Astrocyte of the hippocampus (primary cell): ENCODE results near the gene PLA1A.
"Not testable (repeated sequence)": the region's sequence is repeated elsewhere in the genome, so short reads cannot be mapped to it uniquely, and the experiment has no call there.

Source experiments
- DNase-seq: peaks from one replicate; pipeline ENCODE4 v3.0.0; 2011; ENCODE audit warnings: low read depth, low spot score

Gene PLA1A

DNA sequence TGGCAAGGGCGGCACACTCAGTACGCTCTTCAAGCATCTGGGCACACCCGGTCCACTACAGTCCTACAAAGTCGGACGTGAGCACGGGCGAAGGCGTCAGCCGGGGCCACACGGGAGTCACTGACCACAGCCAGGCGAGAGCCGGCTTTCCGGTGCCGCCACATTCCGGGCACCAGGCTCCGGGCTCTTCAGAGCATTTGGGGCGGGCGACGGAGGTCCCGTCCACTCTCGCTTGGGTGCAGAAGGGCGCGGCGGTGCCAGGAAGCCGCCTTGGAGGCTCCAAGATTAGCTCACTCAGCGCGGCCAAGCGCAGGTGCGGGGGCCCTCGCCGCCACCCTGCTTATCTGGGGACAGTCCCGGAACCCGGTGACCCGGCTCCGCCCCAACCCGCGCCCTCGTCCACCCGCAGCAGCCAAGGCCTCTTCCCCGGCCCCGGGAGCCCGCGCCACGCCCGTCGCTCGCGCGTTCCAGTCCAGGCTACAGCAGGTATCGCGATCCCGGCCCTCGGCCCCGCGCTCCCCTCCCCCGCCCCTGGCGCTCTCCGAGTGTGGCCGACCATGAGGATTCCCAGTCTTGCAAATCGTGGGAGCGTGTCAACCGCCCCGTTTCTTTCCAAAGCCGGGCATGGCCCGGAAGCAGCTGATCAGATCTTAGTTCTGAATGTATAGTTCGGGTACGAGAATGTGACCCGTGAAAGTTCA is 18.2 kb upstream of the PLA1A start, which contains the start of gene ADPRH:
TSS of gene ADPRH (plus strand) at position 127 of the 701 bp plus-strand sequence. CDS start 2,678 bp downstream, outside the sequence.
- DNase-seq = peak; percentile 89

DNA sequence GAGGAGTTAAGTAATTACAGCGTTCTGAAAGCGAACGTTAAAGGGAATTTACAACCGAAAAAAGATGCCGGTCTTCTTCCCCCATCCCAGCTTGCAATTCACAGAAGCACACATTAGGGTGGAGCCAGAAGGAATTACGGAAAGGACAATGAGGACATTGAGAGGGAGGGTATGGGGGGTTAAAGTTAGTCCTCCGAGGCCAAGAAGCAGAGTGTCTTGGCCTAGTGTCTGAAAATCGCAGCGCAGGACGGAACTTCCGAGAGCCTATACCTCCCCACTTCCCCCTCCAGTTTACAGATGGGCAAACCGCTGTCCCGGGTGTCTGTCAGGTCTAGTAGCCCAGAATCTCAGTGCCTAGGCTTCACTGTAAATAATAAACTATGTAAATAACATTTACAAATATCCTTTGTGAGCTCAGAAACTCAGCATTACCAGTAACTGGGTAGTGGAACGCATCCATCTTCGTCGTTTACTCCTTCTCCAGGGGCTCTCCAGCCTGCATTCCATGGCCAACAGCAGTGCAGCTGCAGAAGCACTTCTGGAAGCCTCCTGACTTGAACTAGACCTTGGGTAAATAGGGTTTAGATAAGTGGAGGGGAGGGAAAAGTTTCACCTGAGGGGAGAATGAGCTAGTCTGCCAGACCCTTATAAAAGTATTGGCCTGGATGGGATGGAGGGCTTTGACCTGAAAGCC is 17.5 kb upstream of the PLA1A start:
- DNase-seq = no peak

DNA sequence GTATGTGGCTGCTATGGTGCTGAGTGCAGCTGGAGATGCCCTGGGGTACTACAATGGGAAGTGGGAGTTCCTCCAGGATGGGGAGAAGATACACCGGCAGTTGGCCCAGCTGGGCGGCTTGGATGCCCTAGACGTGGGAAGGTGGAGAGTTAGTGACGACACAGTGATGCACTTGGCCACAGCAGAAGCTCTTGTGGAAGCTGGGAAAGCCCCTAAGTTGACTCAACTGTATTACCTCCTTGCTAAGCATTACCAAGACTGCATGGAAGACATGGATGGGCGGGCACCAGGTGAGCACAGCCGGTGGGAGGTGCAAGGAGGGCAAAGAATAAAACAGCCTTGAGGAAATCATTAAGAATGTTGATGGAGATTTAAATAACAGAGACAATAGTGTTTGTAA is 15.5 kb upstream of the PLA1A start:
- no peak for DNase-seq

DNA sequence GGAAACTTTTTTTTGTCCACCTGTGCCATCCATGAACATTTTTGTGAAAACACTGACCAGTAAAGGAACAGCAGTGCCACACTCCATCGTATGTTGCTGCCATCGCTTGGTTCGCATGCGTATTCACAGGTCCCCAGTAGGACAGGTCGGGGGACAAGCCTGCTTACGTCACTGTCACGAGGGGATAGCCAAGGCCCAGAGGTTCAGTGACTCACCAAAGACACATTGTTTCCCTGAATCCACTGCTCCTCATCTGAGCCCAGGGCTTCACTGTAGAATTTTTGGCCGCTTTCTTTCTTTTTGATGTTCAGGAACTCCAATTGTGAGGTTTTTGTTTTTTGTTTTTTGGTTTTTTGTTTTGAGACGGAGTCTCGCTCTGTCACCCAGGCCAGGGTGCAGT is 12.5 kb upstream of the PLA1A start:
- DNase-seq = no peak

DNA sequence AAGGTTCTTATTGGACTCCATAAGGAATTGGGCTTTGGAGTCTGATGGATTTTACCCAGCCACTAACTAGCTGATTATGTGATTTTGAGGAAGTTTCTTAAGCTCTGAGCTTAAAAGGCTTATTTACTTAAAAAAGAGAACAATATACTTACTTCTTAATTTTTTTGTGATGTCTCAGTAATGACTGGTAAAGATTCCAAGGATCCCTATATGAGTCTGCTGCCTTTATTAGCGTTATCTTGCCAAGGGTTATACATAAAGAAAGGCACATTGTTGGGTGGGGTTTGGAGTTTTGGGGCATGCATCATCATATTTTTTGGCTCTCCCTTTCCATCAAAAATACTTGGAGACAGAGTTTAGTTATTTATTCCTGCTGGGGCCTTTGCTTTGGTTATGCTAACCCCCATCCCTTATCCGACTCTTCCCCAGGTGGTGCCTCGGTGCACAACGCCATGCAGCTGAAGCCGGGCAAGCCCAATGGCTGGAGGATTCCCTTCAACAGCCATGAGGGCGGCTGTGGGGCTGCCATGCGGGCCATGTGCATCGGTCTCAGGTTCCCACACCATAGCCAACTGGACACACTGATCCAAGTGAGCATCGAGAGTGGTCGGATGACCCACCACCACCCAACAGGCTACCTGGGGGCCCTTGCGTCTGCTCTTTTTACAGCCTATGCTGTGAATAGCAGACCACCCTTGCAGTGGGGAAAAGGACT is 11.7 kb upstream of the PLA1A start:
- DNase-seq = no peak

DNA sequence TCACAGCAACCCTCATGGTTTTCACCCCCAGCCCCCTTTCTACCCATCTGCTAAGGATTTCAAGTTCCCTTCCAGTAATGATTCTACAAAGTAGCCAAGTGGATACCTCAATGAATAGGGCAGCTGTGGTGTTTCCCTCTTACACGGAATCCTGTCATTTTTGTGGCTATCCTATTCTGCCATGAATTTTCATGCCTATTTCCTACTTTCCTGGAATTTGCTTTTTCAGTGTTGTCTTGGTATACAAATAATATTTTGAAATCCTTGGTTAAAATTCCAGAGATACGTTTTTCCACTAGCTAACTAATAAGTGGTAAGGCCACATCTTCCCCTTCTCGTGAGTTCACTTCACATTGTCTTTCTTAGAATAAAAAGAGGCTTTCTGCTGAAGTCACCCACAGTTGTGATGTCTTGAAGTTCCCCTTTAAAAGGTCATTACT is 10.9 kb upstream of the PLA1A start:
- DNase-seq = peak; percentile 76

DNA sequence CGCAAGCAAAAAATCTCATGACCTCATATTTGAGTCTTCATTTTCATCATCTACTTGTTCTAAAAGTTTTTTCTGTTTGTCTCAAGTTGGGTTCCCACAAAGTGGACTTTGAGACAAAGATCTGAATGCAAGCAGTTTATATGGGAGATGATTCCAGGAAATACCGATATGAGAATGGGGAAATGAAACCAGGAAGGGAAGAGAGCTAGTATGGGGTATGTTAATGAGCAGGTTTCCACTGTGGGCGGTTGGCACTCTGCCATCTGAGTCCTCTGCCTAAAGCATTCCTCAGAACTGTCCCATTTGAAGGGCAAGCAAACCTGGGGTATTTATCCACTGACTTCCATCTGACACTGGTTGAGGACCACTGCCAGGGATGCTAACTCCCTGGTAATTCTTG is 9.6 kb upstream of the PLA1A start:
- DNase-seq = no peak

DNA sequence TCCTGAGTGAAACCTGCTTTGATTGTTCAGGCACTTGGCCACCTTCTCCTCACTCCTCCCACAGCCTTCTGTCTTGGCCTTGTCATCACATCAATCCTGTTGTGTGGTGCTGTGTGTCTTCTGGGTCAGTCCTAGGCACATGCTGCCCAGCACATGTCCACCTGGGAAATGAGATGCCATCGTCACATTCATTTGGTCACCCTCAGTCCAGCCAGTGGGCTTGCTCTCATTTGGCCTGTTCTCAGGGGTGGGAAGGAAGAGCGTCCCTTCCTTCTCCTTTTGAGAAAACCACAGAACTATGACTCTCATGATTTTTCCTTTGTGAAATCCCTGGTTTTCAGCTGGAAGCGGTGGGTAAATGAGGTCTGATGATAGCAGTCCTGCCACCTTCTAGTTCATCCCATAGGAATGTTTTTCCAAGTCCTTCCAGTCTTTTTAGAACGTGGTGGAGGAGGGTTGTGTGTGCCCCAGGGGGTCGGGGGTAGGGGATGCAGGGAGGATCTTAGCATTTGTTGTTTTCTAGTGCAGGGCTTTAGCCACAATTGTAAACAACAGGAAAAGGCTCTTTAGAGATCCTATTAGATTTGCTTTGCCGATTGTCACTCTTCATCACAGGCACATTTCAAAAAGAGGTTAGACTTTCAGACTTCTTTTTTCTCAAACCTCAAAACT is 8.4 kb upstream of the PLA1A start:
- peak; percentile 20 for DNase-seq

DNA sequence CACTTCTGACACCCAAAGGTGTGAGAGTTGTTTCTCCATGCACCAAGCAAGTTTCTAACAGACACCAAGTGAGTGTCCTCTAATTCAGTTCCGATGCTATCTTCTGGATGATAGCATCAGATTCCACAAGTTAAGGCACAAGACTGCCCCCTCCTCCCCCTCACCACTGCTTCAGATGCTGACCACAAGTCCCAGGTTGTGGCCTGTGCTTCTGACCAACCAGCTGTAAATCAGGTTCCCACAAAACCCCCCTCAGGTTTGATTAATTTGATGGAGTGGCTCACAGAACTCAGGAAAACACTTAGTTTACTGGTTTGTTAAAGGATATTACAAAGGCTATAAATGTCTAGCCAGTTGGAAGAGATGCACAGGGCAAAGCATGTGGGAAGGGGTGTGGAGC is 7.0 kb upstream of the PLA1A start:
- no peak for DNase-seq

DNA sequence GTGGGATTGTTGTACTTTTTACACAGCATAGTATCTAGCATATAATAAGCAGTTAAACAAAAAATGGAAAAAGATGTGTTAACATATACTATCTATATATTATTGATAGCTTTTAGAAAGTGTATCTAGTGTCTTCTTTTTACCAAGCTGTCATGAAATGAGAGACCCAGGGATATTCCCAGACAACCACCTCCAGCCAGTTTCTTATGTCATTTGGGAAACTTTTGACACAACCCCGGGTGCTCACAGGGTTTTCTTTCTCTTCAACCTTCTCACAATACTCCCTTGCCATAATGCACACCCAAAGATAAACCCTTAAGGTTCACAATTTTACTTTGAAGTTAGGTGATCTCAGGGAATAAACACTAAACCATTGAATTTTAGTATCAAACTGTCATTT is 4.8 kb upstream of the PLA1A start:
- no peak for DNase-seq

DNA sequence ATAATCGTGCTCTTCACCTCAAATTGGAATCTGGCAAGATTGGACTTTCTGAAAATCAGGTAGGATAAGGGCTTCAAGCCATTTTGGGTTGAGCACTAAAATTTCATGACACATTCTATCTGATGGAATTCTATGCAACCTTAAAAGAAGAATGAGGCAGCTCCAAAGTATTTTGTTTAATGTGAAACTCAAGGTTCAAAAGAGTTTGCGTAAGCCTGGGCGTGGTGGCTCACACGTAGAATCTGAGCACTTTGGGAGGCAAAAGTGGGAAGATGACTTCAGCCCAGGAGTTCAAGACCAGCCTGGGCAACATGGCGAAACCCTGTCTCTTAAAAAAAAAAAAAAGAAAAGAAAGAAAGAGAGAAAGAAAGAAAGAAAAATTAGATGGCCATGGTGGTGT is 3.6 kb upstream of the PLA1A start:
- DNase-seq = no peak

DNA sequence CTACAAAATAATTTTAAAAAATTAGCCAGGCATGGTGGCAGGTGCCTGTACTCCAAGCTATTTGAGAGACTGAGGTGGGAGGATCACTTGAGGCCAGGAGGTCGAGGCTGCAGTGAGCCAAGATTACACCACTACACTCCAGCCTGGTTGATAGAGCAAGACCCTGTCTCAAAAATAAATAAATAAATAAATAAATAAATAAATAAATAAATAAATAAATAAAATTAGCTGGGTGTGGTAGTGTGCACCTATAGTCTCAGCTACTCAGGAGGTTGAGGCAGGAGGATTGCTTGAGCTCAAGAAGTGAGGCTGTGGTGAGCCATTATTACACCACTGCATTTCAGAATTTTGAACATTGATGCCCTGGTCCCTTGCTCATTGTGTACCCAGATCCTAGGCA is 2.8 kb upstream of the PLA1A start:
- DNase-seq = not testable (repeated sequence)

DNA sequence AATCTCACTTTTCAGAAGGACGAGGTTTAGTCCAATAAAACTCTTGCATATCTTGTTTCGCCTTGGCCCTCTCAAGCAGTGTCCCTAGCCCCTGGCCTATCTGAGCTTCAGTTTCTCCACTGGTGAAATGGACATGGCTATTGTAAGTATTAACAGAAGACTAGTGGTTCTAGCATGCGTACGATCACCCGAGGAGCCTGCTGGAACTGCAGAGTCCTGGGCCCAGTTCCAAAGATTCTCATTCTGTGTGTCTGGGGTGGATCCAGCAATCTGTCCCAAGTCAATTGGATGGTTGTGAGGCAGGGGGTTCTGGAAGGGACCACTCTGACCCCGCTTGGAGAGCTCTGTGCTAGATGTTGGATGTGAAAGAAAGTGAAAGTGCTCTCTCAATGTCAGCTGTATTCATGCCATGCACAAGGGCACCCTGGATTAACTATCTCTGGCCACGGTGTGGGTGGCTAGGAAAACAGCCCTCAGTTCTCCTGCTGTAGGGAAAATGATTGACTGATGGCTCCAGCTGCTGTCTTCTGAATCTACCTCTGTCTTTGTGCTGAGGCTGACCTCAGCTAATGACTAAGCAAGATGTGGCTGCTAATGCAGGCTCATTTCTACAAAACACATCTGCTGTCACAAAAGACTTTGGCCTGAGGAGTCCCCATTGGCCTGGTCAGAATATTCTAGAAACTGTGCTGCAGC is 1.9 kb upstream of the PLA1A start:
- DNase-seq = peak; percentile 35

DNA sequence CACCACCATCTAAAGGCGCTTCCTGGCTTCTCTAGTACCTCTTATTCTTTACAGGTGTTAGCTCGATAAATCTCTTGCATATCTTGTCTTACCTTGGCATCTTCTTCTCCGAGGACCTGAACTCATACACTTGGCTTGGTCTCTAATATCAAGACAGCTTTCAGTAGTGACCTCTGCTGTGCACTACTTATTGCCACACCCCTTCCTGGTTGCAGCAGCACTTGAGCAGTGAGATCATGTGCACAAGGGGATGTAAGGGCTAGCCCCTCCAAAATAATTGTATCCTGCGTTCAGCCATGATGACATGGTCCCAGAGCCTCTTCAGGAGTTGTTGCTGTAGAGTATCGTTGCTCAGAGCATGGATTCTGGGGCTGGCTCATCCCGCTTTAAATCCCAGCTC is 1.3 kb upstream of the PLA1A start:
- no peak for DNase-seq

DNA sequence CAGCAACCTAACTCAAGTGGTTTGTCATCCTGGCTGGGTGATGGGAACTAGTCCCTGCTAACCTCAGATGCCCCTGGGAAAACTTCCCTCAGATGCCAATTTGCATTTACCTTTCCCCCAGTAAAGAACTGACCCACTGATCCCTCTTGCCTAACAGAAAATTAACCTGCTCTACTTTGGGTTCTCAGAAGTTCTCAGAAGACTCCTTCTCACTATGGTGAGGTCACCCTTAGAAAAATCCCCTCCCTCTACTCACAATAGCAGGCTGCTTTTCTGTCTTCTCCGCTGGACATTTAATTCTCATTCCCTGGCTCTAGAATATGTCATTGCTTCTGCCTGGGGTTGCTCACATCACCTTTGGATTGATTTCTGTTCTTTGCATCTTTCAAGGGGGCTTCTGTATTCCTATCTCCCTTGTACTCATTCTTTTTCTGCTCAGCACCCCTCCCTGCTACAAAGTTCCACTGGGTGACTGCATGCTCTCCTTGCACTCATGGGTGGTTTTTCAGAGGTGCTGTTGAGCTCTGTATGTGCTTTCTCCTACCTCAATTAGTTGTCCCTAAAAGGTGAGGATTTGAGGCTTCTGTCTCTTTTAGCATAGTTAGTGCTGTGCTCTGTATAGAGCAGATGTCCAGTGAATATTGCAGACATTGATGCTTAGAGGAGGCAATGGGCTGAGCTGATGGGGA is 869 bp downstream of the PLA1A start:
- no peak for DNase-seq

DNA sequence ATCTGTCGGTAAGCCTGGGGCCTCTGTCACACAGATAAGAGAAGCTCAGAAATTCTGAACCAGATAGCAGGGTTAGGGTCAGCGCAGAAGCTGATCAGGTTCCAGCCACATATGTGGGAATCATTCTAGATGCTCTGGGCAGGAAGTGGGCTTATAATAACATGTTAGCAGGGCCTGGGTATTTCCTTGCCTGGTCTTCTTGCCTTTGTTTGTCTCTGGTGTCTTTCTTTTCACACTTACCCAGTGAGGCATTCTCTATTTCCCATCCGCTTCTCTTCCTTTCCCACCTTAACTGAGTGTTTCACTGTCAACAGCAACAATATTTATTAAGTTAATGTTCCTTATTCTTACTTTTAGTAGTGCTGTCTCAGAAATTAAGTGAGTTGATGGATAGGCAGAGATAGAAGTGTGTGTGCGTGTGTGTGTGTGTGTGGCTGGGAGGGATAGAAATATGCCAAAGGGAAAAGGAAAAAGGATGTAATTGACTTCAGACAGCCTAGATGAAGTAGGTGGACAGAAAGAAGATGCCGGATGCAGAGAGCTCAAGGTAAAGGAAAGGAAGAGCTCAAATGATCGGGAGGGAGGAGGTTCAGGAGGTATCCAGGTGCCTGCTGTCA is 2.0 kb downstream of the PLA1A start:
- DNase-seq = no peak

DNA sequence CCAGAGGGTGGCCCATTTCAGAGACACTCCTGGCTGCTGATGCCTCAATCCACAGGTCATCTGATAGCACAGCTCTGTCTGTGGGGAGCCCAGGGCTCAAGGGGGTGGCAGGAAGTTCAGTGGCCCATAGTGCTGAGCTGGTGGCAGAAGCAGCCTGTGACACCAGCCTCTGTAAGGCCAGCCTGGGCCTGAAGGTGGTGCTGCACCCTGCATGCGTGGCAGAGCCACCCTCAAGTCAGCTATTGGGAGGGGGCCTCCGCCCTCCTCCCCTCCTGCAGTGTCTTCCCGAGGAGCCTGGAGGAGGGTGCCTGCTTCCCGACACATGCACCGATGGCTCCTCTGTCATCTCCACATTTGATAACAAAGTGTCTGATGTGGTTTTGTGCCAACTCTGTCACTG is 3.0 kb downstream of the PLA1A start:
- no peak for DNase-seq

DNA sequence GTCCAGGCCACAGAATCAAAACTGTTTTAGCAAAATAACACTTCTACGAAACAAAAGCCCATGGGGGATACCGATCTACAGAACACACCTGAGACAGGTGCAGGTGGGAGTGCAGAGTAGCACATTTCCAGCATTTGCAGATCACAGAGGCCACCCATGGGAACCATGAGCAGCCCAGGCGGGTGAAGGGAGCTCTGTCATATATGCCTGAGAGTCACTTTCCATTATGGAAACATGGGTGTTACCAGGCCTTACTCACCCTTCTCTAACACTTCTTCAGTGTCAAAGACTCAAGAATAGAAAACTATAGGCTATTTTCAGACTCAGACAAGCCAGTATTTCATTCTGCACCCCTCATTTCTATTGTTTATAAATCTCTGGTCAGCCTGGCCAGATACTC is 3.5 kb downstream of the PLA1A start:
- DNase-seq = no peak

DNA sequence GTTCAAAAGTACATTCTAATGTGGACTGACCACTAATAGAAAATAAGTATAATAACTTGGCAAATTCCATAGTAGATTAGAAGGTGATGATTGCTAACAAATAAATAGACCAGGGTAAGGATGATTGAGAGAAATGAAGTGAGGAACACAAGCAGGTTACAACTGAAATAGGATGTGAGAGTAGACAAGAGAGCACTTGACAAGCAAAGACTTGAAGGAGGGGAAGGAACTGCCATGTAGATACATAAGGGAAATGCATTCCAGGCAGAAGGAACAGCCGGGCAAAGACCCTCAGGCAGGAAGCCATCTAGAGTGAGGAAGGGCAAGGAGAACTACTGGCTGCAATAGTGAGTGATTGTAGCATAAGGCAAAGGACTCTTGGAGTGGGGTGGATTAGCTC is 5.0 kb downstream of the PLA1A start:
- DNase-seq = no peak

DNA sequence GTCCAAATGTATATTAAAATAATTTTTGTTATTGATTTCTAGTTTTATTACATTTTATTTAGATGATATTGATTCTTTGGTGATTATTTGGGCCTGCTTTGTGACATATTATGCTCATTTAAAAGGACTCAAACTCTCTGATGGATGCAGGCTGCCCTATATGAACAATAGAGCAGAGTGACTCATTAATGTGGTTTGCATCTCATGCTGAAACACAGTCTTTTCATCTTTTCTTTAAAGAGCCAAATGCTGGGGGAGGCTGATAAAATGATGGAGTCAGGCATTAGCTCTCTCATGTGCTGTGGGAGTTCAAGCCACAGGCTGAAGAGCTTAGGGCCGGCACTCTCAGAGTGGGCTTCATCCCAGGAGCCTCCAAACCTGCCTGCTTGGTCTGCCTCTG is 7.2 kb downstream of the PLA1A start:
- peak; percentile 80 for DNase-seq
